Kidney glomerular epithelial cell (primary cell): ENCODE data around the gene TSPAN13.

ENCODE experiments used
- DNase-seq: peaks from one replicate; lab custom pipeline; 2025; lab: John Stamatoyannopoulos, UW

TSPAN13 gene

GRCh38 chr7:16753102-16753931, at the start of gene TSPAN13:
TSPAN13 (plus strand) TSS chr7:16753755; CDS start chr7:16753968, 213 bp downstream.
- DNase-seq, result peak; percentile 81

DNA sequence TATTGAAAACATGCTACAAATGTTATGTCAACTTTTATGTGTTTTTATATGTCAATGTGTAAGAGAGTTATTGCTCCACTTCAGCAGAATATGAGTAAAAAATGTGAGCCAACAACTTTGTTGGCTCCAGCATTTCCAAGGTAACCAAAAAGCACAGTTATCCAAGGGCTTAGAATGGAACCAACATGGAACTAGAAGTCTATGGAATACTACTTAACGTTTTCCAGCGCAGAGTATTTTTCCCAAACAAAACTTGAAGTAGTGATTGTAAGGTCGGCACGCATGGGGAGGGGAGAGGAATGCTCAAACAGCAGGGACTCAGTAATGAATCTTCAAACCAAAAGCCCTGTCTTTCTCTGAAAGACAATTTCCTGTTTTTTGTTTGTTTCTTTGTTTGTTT, 45.0 kb upstream of the TSPAN13 start:
- DNase-seq, result no peak

GRCh38 chr7:16708980-16709379, 44.6 kb upstream of the TSPAN13 start:
- peak; percentile 84 for DNase-seq

DNA sequence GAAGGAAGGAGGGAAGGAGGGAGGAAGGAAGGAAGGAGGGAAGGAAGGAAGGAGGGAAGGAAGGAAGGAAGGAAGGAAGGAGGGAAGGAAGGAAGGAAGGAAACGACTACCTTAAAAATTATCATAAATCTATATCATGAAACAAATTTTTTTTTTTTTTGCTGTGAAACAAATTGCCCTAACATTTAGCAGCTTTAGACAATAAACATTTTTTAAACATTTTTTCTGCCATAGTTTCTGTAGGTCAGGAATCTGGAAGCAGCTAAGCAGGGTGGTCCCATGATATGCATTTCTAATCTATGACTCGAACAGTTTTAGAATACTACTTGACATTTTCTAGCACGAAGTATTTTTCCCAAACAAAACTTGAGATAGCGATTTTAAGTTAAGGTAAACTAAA, 42.9 kb upstream of the TSPAN13 start:
- DNase-seq, result no peak

GRCh38 chr7:16711730-16712129, 41.8 kb upstream of the TSPAN13 start:
- no peak for DNase-seq

GRCh38 chr7:16712916-16713315, 40.6 kb upstream of the TSPAN13 start:
- peak; percentile 84 for DNase-seq

- DNase-seq, result no peak
These were observed 37.6 kb upstream of the TSPAN13 start for GRCh38 chr7:16715928-16716327.

GRCh38 chr7:16718111-16718656, 35.4 kb upstream of the TSPAN13 start:
- no peak for DNase-seq

GRCh38 chr7:16719699-16720098, 33.9 kb upstream of the TSPAN13 start:
- DNase-seq, result no peak

- no peak for DNase-seq
These were observed 32.0 kb upstream of the TSPAN13 start for GRCh38 chr7:16721541-16721940.

DNA sequence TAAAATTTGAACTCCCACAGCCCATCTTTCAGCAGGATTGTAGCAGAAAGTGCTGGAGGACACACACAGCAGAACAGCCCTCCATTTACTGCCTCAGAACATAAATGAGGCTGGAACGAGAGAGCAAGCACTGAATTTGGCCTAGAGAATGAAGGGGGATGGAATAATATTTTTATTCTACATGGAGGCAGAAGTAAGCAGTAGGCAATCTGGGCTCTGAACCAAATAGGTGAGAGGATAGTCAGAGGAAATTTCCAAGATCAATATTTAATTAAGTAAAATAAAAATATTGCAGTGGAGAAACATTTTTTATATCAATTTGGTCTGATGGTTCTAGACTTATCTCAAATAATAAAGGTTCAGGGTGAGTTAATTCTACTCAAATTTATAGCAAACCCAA, 29.2 kb upstream of the TSPAN13 start:
- DNase-seq, result no peak

GRCh38 chr7:16726189-16726588, 27.4 kb upstream of the TSPAN13 start:
- DNase-seq, result no peak

DNA sequence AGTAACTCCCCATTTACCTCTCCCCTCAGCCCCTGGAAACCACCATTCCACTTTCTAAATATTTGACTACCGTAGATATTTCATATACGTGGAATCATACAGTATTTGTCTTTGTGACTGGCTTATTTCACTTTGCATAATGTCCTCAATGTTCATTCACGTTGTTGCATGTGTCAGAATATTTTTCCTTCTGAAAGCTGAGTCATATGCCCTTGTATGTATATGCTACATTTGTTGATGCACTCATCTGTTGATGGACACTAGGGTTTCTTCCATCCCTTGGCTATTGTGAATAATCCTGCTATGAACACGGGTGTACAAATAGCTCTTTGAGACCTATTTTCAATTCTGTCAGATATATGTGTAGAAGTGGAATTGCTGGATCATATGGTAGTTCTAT, 25.8 kb upstream of the TSPAN13 start:
- DNase-seq, result no peak

GRCh38 chr7:16728811-16729210, 24.7 kb upstream of the TSPAN13 start:
- DNase-seq, result no peak

DNA sequence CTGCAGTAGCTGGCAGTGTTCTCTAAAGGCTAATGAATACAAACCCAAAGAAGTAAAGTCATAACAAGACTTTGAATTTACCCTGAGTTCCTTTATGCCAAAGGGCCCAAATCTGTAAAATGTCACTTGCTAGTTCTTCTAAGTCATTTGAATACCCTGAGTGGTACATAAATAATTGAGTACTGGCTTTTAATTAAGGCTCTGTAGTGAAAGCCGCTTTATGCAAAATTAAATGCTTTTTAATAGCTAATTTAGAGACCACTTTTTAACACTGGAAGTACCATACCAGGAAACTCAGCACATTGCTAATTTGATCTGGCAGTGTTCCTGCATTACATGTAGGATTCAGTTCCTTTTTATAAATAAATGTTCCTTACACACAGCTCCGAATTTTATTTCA, 24.0 kb upstream of the TSPAN13 start:
- DNase-seq, result no peak

DNA sequence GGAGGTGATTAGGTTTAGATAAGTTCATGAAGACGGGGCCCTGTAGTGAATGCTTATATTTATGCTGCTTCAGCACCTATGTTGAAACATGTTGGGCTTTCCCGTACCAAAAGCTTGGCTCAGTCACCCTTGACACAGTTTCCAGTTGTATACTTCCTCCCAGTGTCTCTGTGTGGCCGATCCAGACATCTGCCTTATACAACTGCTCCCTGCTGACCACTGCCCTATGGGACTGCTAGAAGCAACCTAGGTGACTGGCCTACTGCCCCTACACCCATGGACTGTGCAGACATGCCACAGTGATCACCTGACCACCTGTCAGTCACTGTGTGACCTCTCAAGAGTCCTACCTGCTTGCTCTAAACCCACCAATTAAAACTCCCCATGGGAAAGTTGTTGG, 22.6 kb upstream of the TSPAN13 start:
- DNase-seq, result no peak

- no peak for DNase-seq
These were observed 20.7 kb upstream of the TSPAN13 start for GRCh38 chr7:16732828-16733227.

DNA sequence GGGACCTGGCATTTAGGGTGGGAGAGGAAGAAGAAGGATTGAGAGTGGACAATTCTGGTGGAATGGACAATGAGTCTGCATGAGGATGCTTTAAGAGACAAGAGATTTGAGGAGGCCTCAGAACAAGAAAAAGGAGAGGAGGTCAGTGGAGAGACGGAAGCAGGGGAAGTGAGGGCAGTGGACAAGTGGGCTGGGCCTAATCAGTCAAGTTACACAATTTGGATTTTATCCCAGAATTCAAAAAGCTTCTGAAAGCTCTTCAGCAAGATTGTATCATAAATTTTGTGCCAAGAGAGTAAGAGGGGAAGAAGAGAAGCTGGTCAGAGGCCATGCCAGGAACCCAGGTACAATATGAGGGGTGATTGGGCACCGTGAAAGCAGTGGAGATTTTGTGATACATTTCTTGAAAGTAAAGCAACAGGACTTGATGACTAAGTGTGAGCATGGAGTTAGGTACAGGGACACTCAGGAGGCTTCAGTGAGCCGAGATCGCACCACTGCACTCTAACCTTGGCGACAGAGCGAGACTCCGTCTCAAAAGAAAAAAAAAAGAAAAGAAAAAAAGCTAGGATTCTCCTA, 19.3 kb upstream of the TSPAN13 start:
- no peak for DNase-seq

- DNase-seq, result no peak
These were observed 18.5 kb upstream of the TSPAN13 start for GRCh38 chr7:16735020-16735419.

DNA sequence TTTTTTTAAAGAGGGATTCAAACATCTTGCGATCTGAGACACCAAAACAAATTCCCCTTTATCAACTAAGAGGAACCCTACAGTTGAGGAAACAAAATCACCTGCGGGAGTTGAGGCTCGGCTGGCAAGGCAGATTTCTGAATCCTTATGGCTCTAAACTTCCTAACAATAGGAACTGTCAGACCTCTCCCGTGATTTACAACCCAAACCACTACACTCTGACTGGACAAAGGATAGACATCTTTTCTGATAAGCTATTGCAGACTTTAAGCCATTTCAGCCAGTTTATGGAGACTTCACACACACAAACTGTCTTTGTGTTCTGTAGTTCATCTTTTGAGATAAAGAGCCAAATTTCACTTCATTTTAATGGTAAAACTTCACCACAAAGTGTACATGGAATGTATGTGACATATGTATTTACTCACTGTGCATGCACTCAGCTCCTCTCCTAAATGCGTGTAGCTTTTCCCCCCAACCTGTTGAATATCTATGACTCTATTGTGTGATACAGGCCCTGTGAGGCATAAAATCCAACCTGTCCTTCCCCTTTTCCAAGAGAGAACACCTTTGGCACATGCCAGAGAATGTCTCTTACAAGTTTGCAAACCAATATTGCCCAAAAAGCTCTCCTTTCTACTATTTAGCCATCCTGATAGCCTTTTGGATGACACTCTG, 15.4 kb upstream of the TSPAN13 start:
- DNase-seq, result no peak

DNA sequence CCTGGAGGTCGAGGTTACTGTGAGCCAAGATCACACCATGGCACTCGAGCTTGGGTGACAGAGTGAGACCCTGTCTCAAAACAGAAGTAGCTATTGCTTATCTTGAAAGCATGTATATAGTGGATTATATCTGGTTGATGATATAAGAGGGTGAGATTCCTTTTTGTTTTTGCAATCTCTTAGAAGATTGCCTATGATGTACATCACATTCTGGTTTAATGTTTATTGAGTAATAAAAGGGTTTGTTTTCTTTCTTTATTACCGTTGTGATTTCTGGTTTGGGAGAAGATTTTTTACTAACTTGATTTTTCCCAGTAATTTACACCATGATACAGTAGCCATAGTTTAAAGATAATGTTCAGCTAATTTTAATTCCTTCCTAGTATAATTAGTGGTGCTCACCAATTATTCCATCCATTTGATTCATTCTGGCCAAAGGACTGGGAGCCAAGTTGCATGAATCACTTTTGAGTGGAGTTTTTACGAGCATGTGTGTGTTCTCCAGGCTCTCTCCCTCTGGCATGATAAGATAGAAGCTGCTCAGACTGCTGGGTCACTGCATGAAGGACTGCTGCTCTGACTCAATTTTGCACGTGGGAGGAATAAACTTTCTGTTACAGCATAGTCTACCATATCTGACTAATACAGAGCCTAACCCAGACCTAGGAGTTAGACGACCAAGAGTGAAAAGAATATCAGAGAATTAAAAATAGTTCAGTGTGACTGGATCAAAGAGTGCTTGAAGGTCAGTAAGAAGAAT, 13.5 kb upstream of the TSPAN13 start:
- peak; percentile 91 for DNase-seq

GRCh38 chr7:16740623-16740953, 13.0 kb upstream of the TSPAN13 start:
- DNase-seq, result no peak
